ENCODE measurements around the gene PARD3.

DNA sequence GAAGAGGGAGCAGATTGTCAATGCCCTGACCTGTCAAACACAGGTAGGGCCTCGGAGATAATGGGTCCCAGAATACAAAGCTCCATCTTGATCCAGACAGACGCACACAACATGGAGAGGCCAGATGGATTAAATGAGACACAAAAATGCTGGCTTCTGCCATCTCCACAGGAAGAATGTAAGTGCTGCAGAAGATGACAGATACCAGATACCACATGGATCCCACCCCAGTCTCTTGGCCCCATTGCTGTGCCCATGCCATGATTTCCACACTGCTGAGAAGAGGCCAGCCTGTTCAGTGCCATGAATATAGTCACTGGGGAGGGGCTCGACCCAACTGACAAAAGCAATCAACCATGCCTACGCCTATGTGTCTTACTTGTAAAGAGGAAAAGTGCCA, 487.9 kb downstream of the PARD3 start:
- TF ChIP-seq, protein P1, sequence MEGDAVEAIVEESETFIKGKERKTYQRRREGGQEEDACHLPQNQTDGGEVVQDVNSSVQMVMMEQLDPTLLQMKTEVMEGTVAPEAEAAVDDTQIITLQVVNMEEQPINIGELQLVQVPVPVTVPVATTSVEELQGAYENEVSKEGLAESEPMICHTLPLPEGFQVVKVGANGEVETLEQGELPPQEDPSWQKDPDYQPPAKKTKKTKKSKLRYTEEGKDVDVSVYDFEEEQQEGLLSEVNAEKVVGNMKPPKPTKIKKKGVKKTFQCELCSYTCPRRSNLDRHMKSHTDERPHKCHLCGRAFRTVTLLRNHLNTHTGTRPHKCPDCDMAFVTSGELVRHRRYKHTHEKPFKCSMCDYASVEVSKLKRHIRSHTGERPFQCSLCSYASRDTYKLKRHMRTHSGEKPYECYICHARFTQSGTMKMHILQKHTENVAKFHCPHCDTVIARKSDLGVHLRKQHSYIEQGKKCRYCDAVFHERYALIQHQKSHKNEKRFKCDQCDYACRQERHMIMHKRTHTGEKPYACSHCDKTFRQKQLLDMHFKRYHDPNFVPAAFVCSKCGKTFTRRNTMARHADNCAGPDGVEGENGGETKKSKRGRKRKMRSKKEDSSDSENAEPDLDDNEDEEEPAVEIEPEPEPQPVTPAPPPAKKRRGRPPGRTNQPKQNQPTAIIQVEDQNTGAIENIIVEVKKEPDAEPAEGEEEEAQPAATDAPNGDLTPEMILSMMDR (IDR thresholded peaks at IDR 0.05), result no peak
- no peak for TF ChIP-seq POLR2A (IDR thresholded peaks at IDR 0.05)
